Naive thymus-derived CD8-positive, alpha-beta T cell (primary cell): ENCODE data around the gene NOS1AP. TPM values are rescaled to one million over a fixed set of nuclear protein-coding genes. Genes with fewer than 3 reads are reported as not detected.
A peak's percentile ranks its signal among the peaks of the same experiment; 100 is the strongest.
"Not testable (repeated sequence)": the region's sequence is repeated elsewhere in the genome, so short reads cannot be mapped to it uniquely, and the experiment has no call there.

Experiments
- ATAC-seq, 2 donors: fragments of 150-1000 bp; cut with Tn5 transposase in 1 of 2; sonication (Bioruptor Pico), chemical (Tn5 transposase) in 1 of 2; 1 replicate in 1 of 2; 2 replicates in 1 of 2; pipeline ENCODE4 v1.10.0; 2021; ENCODE audit warnings: mild to moderate bottlenecking in 2 of 2, moderate library complexity in 2 of 2
- POLR2A ChIA-PET: fragments of 350-600 bp; sonication (Branson Sonifier 250); formaldehyde crosslinking; loops from one replicate; lab custom pipeline; 2021; ENCODE audit warnings: antibody characterized with exemption; lab: Charles Lee
- DNase-seq, 10 donors: peaks; one replicate each; pipeline versions ENCODE4 v3.0.0 to v3.0.0-alpha.2; 2020 to 2022
- H3K27ac Mint-ChIP-seq, 10 donors: one replicate each; pipeline ENCODE4 v1.8.0; 2020 to 2022; ENCODE audit warnings: mild to moderate bottlenecking in 10 of 10, mixed read lengths in 10 of 10, moderate library complexity in 4 of 10, inconsistent platforms in 1 of 10
- H3K27me3 Mint-ChIP-seq, 5 donors: one replicate each; pipeline ENCODE4 v1.8.0; 2021 to 2022; ENCODE audit warnings: mixed read lengths in 5 of 5
- H3K36me3 Mint-ChIP-seq, 3 donors: one replicate each; pipeline ENCODE4 v1.8.0; 2020 to 2022; ENCODE audit warnings: mixed read lengths in 3 of 3, mild to moderate bottlenecking in 2 of 3, inconsistent platforms in 1 of 3
- H3K4me1 Mint-ChIP-seq, 4 donors: one replicate each; pipeline ENCODE4 v1.8.0; 2021 to 2022; ENCODE audit warnings: mixed read lengths in 4 of 4
- H3K4me3 Mint-ChIP-seq, 10 donors: one replicate each; pipeline ENCODE4 v1.8.0; 2020 to 2022; ENCODE audit warnings: mild to moderate bottlenecking in 10 of 10, mixed read lengths in 10 of 10, moderate library complexity in 6 of 10, inconsistent platforms in 1 of 10
- H3K9me3 Mint-ChIP-seq, 9 donors: one replicate each; pipeline ENCODE4 v1.8.0; 2020 to 2022; ENCODE audit warnings: mixed read lengths in 9 of 9, mild to moderate bottlenecking in 3 of 9, inconsistent platforms in 1 of 9, moderate library complexity in 1 of 9
- polyA plus RNA-seq, 3 donors: library from polyadenylated mRNA; unstranded; fragments of 300-500 nt; fragmentation: Illumina TruSeq; gene quantifications; one replicate each; pipeline ENCODE4 v1.2.3, GENCODE V29; 2021
- total RNA-seq, 8 experiments: library from RNA in 2 of 8; stranded (reverse) in 2 of 8; gene quantifications; one replicate each; pipeline ENCODE4 v1.2.3 and lab custom pipeline; 2021 to 2026

NOS1AP gene
- total and polyA plus RNA-seq, 5 experiments from 2014 or later = not detected

- H3K27ac Mint-ChIP-seq = no peak overlapping the region
- H3K9me3 Mint-ChIP-seq = no peaks in the 10 kb centered on the region
- H3K36me3 Mint-ChIP-seq = no peaks in the 10 kb centered on the region
- DNase-seq (no peak), ATAC-seq (no peak)
- peaks cover 14 to 50% (median 45%) of the 10 kb centered on the region in 5 donors for H3K27me3 Mint-ChIP-seq
- POLR2A ChIA-PET = no interaction called here
- H3K4me1 Mint-ChIP-seq = no peaks in the 10 kb centered on the region
- H3K4me3 Mint-ChIP-seq = no peak overlapping the region
Observed at GRCh38 chr1:162166917-162167615, 97.6 kb downstream of the NOS1AP start.

- H3K4me1 Mint-ChIP-seq = no peaks in the 10 kb centered on the region
- POLR2A ChIA-PET = no interaction called here
- no peaks in the 10 kb centered on the region for H3K9me3 Mint-ChIP-seq
- no peak overlapping the region for H3K27ac Mint-ChIP-seq
- no peak overlapping the region for H3K4me3 Mint-ChIP-seq
- H3K27me3 Mint-ChIP-seq = peaks cover 16 to 47% (median 39%) of the 10 kb centered on the region in 5 donors
- no peak for DNase-seq
- no peaks in the 10 kb centered on the region for H3K36me3 Mint-ChIP-seq
- no peak for ATAC-seq
Observed at GRCh38 chr1:162168261-162168660, 98.8 kb downstream of the NOS1AP start.

GRCh38 chr1:162169031-162169790 lies 99.7 kb downstream of the NOS1AP start:
- ATAC-seq = no peak
- Mint-ChIP-seq H3K27ac (no peak overlapping the region), H3K36me3 (no peaks in the 10 kb centered on the region), H3K9me3 (no peaks in the 10 kb centered on the region), H3K27me3 (peaks cover 16 to 45% (median 33%) of the 10 kb centered on the region in 5 donors), H3K4me3 (no peak overlapping the region), H3K4me1 (no peaks in the 10 kb centered on the region)
- POLR2A ChIA-PET = no interaction called here
- DNase-seq = no peak

GRCh38 chr1:162171111-162171510 lies 101.6 kb downstream of the NOS1AP start:
- DNase-seq (no peak), ATAC-seq (no peak)
- Mint-ChIP-seq H3K36me3 (no peaks in the 10 kb centered on the region), H3K9me3 (no peaks in the 10 kb centered on the region), H3K27me3 (peaks cover 6 to 29% (median 27%) of the 10 kb centered on the region in 5 donors), H3K4me3 (no peak overlapping the region), H3K27ac (no peak overlapping the region), H3K4me1 (no peaks in the 10 kb centered on the region)
- POLR2A ChIA-PET = no interaction called here

GRCh38 chr1:162172311-162173102 lies 103.0 kb downstream of the NOS1AP start:
- DNase-seq (no peak), ATAC-seq (no peak)
- no peaks in the 10 kb centered on the region for H3K9me3 Mint-ChIP-seq
- no peak overlapping the region for H3K4me3 Mint-ChIP-seq
- H3K4me1 Mint-ChIP-seq = no peaks in the 10 kb centered on the region
- H3K27me3 Mint-ChIP-seq = peaks cover 6 to 18% (median 13%) of the 10 kb centered on the region in 5 donors
- no peaks in the 10 kb centered on the region for H3K36me3 Mint-ChIP-seq
- POLR2A ChIA-PET = no interaction called here
- H3K27ac Mint-ChIP-seq = peak overlapping the region in 1 of 10 donors; percentile 11

GRCh38 chr1:162173607-162174006 lies 104.1 kb downstream of the NOS1AP start:
- peaks cover 5 to 15% (median 11%) of the 10 kb centered on the region in 5 donors for H3K27me3 Mint-ChIP-seq
- DNase-seq, H3K36me3 Mint-ChIP-seq, H3K4me1 Mint-ChIP-seq, H3K4me3 Mint-ChIP-seq, ATAC-seq, POLR2A ChIA-PET, H3K9me3 Mint-ChIP-seq, H3K27ac Mint-ChIP-seq: not testable (repeated sequence)

- H3K4me3 Mint-ChIP-seq, H3K27ac Mint-ChIP-seq, H3K4me1 Mint-ChIP-seq, H3K36me3 Mint-ChIP-seq, POLR2A ChIA-PET, DNase-seq, H3K9me3 Mint-ChIP-seq, ATAC-seq: not testable (repeated sequence)
- peaks cover 5 to 14% (median 13%) of the 10 kb centered on the region in 5 donors for H3K27me3 Mint-ChIP-seq
Observed at GRCh38 chr1:162174027-162174426, 104.5 kb downstream of the NOS1AP start.

- Mint-ChIP-seq H3K27me3 (peaks cover 2 to 17% (median 13%) of the 10 kb centered on the region in 5 donors), H3K36me3 (no peaks in the 10 kb centered on the region), H3K4me1 (no peaks in the 10 kb centered on the region), H3K9me3 (no peaks in the 10 kb centered on the region), H3K4me3 (no peak overlapping the region), H3K27ac (no peak overlapping the region)
- no peak for ATAC-seq
- POLR2A ChIA-PET = no interaction called here
- DNase-seq = no peak
Observed at GRCh38 chr1:162175379-162176081, 106.0 kb downstream of the NOS1AP start.

- Mint-ChIP-seq H3K4me3 (no peak overlapping the region), H3K9me3 (no peaks in the 10 kb centered on the region), H3K27me3 (peaks cover 2 to 14% (median 7%) of the 10 kb centered on the region in 5 donors), H3K27ac (no peak overlapping the region), H3K4me1 (no peaks in the 10 kb centered on the region), H3K36me3 (no peaks in the 10 kb centered on the region)
- POLR2A ChIA-PET = no interaction called here
- DNase-seq (no peak), ATAC-seq (no peak)
Observed at GRCh38 chr1:162177126-162177525, 107.6 kb downstream of the NOS1AP start.

GRCh38 chr1:162178432-162178831 lies 108.9 kb downstream of the NOS1AP start:
- Mint-ChIP-seq H3K27me3 (peaks cover 0 to 14% (median 7%) of the 10 kb centered on the region in 5 donors), H3K27ac (no peak overlapping the region), H3K36me3 (no peaks in the 10 kb centered on the region), H3K4me1 (no peaks in the 10 kb centered on the region), H3K4me3 (no peak overlapping the region), H3K9me3 (no peaks in the 10 kb centered on the region)
- POLR2A ChIA-PET = no interaction called here
- ATAC-seq (no peak), DNase-seq (no peak)

GRCh38 chr1:162179121-162179520 lies 109.6 kb downstream of the NOS1AP start:
- no peaks in the 10 kb centered on the region for H3K36me3 Mint-ChIP-seq
- POLR2A ChIA-PET = no interaction called here
- ATAC-seq (no peak), DNase-seq (no peak)
- H3K27ac Mint-ChIP-seq = no peak overlapping the region
- H3K9me3 Mint-ChIP-seq = no peaks in the 10 kb centered on the region
- H3K4me1 Mint-ChIP-seq = no peaks in the 10 kb centered on the region
- peaks cover 0 to 14% (median 7%) of the 10 kb centered on the region in 5 donors for H3K27me3 Mint-ChIP-seq
- no peak overlapping the region for H3K4me3 Mint-ChIP-seq

- no peak overlapping the region for H3K27ac Mint-ChIP-seq
- H3K9me3 Mint-ChIP-seq = no peaks in the 10 kb centered on the region
- peaks cover 3 to 14% (median 7%) of the 10 kb centered on the region in 5 donors for H3K27me3 Mint-ChIP-seq
- POLR2A ChIA-PET = no interaction called here
- no peaks in the 10 kb centered on the region for H3K4me1 Mint-ChIP-seq
- no peaks in the 10 kb centered on the region for H3K36me3 Mint-ChIP-seq
- no peak for DNase-seq
- H3K4me3 Mint-ChIP-seq = no peak overlapping the region
- no peak for ATAC-seq
Observed at GRCh38 chr1:162180813-162181212, 111.3 kb downstream of the NOS1AP start.
